Stimulated activated naive CD4-positive, alpha-beta T cell treated with Interleukin-2 at 50 U/mL for 16 hours (primary cell): ENCODE measurements around the gene LGI4.
"Not testable (repeated sequence)": the region's sequence is repeated elsewhere in the genome, so short reads cannot be mapped to it uniquely, and the experiment has no call there.

Experiments
- DNase-seq: peaks from one replicate; lab custom pipeline; 2025; lab: John Stamatoyannopoulos, UW

Gene LGI4

DNA sequence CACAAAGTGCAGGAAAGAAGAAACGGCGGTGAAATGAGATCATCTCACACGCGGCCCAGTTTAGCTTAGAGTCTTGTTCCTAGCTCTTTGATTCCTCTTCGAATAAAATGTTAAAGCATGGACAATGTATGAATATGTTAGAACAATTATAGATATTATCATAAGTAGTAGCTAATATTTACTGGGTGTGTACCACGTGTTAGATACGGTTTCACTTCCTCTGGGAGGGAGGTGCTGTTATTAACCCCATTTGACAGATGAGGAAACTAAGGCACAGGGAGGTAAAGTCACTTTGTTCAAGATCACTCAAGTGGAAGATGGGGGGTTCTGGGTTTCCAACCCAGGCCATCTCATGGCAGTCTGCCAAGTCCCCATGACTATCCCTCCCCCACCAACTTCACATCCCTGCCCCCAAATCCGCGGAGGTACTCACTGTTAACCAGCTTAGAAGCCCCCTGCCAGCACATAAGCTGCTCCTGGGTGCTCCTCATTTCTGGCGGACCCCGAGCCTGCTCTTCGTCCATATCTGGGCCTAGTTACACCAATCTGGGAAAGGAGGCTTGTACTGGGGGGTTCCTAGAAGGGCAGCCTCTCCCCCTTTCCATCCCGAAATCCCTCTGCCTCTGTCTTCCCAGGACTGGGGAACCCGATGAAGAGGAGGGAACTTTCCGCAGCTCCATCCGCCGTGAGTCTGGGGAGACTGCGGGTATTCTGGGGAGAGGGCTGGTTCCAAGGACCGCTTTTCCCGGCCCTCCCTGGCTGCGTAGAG lies 7.2 kb upstream of the LGI4 start:
- DNase-seq = peak; percentile 29

DNA sequence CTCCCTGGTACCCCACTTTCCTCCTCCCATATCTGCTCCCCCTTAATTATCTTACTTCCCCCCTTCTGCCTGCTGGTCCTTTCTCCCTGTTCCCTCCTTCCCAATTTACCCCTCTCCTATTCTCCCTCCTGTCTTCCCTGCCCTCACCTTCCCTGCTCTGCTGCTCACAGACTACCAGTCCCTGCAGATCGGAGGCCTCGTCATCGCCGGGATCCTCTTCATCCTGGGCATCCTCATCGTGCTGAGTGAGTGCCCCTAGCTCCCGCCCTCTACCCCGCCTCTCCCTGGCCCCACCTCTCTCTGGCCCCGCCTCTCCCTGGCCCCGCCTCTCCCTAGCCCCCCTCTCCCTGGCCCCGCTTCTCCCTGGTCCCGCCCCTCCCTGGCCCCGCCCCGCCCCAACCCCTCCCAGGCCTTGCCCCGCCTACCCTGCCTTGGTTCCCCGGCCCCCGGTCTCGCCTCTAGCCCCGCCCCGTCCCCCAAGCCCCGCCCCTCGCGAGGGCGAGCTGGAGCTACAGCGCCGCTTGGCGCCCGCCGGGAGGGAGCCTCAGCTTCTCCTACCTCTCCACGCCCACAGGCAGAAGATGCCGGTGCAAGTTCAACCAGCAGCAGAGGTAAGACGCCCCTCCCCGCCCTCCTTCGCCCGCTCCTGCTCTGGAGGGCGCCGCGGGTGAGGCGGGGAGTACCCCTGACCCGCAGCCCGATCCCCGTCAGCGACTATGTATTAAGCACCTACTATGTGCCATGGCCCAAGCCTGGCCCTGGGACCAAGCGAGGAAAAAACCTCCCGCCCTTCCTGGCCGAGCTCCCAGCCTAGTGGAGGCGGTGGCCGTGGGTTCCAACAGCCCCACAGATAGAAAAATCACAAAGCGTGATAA lies 6.3 kb upstream of the LGI4 start:
- peak; percentile 96 for DNase-seq

DNA sequence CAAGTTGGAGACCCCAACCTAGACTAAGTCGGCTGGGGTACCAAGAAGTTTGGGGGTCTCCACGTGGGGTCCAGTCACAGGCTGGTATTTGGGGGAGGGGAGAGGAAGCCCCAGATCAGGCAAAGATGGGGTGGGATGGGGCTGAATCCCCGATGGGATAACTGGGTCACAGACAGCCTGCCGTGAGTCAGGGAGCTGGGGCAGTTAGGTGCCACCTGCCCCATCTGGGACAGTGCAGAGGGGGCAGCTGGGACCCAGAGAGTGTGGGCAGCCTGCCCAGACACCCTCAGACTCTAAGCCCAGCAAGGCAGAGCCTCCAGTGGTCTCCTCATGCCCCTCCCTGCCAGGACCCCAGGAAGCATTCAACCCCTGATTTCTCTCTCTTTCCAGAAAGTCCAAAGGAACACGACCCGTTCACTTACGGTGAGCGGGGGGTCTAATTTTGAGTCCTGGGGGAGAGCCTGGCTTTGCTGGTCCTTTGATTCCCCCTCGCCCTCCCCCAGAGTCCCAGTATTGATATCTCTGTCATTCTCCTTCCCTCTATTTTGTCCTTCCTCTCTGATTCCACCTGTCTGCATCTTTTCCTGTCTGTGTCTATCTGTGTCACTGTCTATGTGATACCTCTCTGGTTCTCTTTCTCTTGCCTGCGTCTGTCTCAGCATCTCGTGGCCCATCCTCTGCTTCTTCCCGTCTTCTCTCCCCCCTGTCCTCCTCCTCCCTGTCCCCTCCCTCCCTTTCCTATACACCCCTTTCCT lies 5.5 kb upstream of the LGI4 start:
- DNase-seq = no peak

DNA sequence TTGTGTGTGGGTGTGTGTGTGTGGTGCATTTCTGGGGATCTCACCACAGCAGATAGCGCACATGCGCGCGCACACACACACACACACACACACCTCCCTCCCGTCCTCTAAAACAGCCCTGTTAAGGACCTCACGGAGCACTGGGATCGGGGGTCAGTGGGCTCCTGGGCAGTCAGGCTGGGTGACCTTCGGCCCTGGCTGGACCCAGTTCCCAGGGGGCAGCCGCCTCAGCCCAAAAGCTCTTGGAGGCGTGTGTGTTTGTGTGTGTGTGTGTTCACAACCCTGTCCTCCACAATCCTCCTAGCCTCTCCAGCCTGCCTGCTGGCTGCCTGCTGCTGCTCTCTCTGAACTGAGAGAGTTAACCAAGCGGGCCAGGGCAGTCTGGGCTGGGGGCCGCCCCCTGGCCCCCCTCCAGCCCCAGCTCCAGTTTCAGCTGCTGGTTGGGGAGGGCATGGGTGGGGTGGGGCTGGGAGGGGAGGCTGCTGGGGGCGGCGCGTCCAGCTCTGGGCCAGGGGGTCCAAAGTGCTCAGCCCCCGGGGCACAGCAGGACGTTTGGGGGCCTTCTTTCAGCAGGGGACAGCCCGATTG lies 3.5 kb upstream of the LGI4 start, which contains the start of gene FXYD1:
TSS of gene FXYD1 (plus strand) at position 520 of the 588 bp plus-strand sequence. CDS start 1,256 bp downstream, outside the sequence.
- no peak for DNase-seq

DNA sequence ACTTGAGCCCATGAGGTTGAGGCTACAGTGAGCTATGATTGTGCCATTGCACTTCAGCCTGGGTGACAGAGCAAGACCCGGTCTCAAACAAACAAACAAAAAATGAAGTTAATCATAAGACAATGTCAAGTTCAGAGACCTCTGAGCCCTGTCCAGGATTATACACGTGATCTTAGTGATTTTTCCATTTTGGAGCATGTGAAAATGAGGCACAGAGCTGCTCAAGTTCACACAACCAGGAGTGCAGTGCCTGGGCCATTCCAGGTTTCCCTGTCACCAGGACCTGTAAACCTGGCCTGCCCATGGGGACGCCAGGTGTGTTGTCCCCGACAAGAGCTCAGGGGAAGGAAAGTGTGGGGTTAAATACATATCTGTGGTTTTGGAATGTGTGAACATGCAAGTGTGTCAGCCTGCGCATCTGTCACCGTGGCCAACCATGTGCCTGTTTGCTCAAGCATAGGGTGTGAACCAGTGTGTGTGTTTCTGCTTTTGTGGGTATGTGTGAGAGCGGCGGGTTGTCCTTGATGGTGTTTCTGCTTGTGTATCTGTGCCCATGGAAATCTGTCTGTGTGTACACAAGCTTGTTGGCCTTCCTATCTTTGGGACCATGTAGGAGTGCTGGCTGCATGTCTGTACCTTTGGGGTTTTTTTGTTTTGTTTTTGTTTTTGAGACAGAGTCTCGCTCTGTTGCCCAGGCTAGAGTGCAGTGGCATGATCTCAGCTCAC lies 2.3 kb upstream of the LGI4 start:
- no peak for DNase-seq

DNA sequence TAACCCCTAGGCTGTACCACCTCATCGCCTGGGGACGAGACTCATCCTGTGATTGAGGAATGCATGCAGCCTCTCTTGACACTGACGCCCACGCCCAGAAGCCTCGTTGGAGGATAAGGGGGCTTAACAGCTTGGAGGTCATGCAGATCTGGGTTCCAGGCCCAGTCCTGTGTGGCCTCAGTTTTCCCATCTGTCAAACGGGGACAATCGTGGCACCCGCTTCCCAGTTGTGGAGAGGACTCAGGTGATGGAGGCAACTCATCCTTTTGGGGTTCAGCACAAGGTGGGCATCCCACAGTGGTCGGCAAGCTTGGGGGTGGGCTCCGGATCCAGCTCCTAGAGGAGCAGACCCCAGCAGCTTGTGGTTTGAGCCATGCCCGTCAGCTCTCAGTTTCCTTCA lies 1.4 kb upstream of the LGI4 start:
- DNase-seq = no peak

DNA sequence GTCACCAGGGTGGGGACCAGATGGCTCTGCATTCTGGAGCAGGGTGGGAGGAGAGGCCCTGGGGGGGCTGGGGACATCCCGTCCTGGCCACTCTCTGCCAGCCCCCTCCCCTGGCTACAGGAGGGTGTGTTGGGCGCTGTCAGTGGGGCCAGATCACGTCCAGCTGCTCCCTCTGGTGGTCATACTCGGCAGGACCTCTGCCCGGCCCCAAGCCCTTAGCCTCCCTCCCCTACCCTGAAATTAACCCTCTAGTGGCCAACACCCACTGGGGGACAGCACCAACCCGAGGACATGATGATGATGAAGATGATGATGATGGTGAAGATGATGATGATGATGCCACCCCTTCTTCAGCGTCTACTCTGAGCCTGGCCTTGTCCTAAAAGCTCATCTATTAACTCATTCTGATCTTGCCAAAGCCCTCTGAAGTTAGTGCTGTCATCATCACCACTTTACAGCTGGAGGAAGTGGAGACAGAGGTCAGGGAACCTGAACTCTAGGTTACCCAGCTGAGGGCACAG lies 590 bp upstream of the LGI4 start:
- peak; percentile 62 for DNase-seq

DNA sequence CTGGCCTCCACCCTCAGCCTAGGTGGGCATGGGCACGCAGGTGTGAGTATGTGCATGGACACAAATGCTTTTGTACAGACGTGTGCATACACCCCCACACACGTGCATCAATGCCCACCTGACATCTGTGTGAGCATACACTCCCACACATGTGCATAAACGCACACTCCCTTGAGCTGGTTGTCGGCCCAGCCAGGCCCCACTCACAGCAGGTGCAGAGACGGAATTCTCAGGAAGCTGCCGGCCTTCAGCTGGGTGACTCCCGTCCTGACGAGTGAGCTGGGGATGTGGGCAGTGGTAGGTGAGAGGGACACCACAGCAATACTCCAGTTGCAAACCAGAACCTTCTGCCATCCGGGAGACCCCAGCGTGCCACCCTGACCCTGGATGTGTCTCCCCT lies 1.0 kb downstream of the LGI4 start:
- no peak for DNase-seq

DNA sequence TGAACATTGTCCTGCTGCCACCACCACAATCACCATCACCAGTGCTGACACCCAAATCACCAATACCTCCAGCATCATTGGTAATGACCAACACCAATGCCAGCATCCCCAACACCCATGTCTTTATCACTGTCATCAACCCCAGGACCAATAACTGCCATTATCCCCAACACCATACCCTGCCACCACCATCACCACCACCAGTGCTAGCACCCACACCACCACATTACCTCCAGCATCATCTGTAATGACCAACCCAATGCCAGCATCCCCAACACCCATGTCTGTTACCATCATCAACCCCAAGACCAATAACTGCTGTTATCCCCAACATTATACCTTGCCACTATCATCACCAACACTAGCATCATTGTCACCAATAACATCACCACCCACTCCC lies 2.6 kb downstream of the LGI4 start:
- no peak for DNase-seq

DNA sequence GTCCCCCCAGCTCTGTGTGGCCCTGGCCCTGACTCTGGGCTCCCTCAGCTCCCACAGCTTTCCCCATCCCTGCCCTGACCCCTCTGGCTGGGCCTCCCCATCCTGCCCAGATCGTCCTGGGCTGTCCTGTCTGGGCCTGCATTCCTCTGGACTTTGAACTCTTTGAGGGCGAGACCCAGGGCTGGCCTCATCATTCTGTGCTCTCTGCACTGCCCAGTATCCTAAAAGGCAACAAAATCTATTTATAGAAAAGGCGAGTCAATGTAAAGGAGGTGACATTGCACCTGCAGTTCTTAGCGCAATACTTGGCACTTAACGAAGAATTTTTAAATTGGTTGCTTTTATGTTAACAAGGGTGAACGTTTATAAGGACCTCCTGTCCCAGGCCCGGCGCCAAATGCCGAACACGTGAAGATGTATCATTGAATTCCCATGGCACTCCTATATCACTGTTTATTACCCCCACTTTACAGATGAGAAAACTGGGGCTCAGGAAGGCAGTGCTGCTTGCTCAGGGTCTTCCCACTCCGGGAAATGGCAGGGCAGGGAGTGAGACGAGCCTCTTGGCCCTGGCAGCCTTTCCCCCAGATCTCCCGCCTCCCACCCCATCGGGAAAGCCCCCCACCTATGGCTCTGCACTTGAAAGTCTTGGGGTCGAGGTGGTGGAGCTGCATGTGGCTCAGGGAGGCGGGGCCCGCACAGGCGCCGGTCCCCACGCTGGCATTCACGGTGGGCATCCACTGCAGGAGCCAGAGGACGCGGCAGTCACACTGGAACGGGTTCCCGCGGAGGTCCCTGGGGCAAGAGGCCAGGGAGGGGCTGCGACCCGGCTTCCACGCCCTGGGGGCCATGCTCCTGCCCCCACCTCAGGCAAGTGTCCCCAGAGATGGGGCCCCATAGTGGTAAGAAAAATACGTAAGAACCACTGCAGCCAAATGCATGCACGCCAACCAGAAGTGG lies 3.8 kb downstream of the LGI4 start:
- no peak for DNase-seq

DNA sequence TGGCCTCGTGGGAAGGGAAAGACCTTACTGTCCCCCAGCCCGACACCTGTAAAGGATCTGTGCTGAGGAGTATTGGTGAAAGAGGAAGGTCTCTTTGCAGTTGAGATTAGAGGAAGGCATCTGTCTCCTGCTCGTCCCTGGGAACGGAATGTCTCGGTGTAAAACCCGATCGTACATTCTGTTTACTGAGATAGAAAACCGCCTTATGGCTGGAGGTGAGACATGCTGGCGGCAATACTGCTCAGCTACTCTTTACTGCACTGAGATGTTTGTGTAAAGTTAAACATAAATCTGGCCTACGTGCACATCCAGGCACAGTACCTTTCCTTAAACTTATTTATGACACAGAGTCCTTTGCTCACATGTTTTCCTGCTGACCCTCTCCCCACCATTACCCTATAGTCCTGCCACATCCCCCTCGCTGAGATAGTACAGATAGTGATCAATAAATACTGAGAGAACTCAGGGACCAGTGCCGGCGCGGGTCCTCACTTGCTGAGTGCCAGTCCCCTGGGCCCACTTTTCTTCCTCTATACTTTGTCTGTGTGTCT lies 5.1 kb downstream of the LGI4 start:
- DNase-seq = not testable (repeated sequence)

DNA sequence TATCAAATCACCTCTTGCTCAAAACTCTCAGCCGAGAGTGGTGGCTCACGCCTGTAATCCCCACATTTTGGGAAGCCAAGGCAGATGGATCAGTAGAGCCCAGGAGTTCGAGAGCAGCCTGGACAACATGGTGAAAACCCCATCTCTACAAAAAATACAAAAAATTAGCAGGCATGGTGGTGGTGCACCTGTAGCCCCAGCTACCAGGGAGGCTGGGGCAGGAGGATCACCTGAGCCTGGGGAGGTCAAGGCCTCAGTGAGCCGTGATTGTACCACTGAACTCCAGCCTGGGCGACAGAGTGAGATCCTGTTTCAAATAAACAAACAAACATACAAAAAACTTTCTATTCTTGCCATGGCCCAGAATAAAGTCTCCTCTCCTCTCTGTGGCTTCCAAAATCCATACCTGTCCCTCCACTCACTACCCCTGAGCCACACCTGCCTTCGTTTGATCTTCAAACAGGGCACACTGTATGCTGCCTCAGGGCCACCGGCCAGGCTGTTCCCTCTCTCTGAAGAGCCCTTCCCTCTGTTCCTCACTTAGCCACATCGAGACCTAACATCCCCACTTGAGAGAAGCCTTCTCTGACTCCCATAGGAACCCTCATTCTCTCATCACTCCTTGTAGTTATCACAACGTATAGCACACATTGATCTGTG lies 6.3 kb downstream of the LGI4 start:
- no peak for DNase-seq

DNA sequence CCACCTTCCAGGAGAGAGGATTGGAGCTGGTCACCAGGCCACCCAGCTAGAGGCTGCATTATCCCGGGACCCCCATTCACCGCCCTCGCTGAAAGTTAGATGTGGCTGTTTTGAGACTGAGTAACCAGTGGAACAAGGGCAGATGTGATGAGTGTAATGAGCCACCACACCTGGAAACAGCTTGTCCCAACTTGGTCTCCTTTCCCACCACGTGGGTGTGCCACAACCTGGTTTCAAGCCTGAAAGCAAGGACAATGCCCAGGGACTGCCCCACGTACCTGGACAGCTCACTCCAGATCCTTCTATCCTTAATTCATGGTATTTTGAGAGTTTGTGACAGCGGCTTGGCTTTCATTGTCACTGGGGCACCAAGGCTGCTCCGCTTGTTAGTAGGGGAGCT lies 7.0 kb downstream of the LGI4 start:
- no peak for DNase-seq

DNA sequence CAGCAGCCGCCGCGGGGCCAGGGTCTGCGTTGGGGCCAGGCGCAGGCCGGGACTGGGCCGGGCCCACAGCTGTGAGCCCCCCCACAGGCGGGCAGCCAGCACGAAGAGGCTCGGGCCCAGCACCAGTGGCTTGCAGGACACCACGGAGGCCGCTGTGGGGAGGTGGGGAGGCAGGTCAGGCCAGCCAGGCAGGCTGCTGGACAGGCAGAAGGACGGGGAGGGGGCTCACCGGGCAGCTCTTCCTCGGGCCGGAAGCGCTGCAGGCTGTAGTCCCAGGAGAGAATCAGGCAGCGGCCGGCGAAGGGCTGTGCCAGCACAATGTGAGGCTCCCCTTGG lies 8.3 kb downstream of the LGI4 start:
- no peak for DNase-seq

DNA sequence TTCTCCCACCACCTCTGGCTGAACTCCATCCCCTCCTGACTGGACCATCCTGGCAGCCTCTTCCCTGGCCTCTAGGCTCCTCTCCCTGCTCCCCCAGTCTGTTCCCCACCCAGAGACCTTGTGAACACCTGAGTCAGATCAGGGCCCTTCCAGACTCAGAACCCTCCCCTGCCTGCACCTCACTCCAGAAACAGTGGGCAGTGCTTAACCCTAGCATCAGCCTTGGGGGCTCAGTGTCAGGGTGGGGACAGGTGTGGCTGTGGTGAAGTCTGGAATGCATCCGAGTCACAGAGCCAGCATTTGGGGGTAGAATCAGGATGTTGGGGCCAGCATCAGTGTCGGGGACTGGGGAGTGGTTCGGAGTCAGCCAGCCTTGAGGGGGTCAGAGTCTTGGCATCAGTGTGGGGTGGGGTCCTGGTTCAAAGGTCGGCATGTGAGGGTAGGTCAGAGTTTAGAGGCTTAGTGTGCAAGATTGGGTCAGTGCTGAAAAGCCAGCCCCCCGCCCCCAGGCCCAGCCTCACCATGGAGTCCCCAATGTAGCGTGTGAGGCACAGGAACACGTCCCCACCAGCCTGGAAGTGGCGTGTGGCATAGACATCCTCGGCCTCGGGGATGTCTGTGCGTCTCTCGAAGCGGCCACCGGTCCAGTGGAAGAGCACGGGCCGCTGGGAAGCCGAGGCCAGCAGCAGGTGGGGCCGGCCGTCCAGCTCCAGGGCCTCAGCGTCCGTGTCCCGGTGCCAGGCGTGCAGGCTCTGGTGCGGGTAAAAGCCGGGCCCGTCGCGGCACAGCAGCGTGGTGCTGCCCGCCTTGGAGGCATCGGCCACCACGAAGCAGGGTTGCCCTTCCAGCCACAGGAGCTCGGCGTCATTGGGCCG lies 8.9 kb downstream of the LGI4 start:
- no peak for DNase-seq

DNA sequence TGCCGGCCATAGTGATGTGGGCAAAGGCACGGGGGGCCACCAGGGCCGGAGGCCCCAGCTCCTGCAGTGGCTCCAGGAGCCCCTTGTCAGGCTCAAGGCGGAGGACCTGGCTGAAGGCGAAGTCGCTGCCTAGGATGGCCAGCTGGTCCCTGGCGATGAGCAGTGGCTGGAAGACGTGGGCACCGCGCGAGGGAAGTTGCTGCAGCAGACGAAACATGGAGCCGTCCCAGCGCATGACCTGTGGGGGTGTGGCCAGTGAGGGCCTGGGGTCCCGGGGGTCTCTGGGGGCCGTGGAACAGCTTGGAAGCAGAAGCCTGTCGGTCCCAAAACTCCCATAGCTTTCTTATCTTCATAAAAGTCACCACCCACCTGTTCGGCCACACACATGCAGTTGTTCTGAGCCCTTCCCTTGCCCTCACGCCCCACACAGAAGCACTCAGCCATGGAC lies 9.6 kb downstream of the LGI4 start:
- no peak for DNase-seq

DNA sequence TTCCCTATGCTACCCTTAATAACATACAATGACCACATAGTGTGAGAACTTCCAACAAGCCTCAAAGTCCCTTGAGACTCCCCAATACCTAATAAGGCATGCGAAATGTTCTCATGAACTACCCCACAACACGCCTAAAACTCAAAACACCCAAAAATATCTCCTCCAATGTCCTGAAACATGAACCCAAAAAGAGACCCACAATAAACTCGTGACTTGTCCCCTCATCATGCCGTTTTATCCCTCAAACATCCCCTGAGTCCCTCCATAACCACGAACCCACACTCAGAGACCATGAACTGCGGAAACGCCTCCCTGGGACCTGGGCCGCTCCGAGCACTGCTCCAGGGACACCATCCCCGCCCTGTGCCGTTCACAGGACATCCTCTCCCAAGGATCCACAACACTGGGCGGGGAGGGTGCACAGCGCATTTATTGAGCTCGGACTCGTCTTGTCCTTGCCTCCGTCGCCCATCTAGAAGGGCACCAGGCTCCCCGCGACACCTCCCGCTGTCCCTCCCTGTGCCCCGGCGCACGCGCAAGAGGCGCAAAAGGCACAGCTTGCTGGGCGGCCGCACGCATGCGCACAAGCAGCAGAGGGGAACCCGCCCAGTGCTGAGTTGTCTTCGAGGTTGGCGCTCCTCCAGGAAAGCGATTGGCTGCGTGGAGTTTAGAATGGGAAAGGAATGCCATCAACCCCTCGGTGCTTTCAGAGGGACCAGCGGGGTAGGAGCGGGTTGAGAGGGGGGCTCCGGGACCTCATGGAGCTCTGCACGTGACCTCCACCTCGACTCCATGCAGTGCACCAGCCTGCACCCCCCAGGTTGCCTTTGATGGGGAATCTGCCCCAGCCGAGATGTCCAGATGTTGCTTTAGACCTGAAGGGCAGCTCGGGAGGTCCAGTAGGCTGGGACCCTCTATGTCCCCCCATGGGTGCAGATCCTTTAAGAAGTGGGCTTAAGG lies 10.5 kb downstream of the LGI4 start:
- peak; percentile 85 for DNase-seq
